ENCODE data around the gene TF.
"Not testable (repeated sequence)": the region's sequence is repeated elsewhere in the genome, so short reads cannot be mapped to it uniquely, and the experiment has no call there.

Gene TF

DNA sequence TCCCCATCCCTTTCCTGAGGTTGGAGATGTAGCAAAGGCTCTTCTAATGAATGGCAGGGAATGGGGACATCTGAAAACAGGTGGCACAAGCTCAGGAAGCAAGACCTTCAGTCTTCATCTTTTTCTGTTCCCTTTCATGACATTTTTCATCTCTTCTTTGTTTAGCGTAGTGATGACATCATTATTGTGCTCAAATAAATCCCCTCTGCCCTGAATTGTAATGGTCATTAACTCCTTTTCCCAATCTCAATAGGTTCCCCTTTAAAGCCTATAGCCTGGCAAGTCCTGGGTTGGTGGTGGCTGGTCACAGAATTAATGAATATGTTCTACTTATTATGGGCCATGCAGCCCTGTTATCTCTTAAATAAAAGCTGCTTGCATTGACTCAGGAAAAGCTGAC lies 21.4 kb downstream of the TF start:
- DNase-seq, result no peak

DNA sequence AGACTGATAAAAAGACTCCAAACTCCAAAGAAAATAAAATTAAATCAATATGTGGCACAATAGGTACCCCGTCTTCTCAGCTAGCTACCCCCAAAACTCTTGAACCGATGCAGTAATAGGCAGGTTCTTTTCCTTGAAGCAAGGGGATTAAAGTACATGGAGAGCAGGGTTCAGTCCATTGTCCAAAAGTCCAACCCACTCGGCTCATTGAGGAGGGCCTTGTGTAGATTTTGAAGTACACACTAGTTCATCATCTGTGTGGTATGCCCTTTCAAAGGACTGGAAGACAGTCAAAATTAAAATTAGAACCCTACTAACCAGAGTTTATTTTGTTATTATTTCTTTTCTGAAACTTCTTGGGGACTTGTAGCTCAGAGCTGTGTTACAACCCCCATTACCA lies 23.3 kb downstream of the TF start:
- DNase-seq, result no peak

DNA sequence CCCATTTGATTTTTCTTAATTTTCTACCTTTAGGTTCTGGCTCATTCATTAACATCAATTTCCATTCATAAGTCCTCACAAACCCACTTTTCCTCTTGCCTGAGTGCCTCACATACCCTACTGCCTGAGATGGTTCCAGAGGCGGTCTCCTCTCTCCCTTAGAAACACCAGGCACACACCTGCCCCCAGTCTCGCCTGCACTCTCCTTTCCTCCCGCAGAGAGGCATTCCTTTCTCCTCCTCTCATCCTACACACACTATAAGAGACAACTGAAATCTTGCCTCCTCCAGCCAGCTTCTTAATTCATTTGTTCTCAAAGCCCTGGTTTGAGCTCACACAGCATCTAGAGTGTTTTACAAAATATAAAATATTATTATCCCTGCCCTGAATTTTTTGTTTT lies 27.5 kb downstream of the TF start:
- DNase-seq, result no peak

DNA sequence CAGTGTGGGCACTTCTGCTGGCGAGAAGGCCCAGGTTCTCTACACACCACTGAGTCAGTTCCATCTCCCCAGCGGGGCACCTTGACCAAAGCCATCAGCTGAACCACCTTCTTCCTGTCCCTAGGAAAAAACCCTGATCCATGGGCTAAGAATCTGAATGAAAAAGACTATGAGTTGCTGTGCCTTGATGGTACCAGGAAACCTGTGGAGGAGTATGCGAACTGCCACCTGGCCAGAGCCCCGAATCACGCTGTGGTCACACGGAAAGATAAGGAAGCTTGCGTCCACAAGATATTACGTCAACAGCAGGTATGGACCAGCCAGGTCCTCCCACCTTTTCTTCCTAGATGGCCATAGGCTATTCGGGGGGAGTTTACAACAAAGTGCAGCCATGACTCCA lies 29.1 kb downstream of the TF start:
- no peak for DNase-seq

DNA sequence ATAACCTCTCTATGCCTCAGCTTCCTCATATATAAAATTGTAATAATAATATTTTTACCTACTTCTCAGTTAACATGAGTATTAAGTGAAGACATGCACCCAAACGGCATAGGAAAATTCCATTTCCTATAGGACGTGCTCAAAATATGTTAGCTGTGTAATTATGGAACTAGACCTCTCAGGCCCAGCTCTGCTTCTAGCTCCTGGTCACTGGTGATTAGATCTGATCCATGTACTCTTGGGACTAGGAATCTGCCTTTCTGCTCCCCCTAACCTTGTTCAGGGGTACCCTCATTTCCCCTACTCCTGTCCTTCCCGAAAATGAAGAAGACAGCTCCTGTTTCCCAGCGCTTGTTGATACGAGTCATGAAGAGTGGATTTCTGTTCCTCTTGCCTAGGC lies 29.6 kb downstream of the TF start:
- no peak for DNase-seq

DNA sequence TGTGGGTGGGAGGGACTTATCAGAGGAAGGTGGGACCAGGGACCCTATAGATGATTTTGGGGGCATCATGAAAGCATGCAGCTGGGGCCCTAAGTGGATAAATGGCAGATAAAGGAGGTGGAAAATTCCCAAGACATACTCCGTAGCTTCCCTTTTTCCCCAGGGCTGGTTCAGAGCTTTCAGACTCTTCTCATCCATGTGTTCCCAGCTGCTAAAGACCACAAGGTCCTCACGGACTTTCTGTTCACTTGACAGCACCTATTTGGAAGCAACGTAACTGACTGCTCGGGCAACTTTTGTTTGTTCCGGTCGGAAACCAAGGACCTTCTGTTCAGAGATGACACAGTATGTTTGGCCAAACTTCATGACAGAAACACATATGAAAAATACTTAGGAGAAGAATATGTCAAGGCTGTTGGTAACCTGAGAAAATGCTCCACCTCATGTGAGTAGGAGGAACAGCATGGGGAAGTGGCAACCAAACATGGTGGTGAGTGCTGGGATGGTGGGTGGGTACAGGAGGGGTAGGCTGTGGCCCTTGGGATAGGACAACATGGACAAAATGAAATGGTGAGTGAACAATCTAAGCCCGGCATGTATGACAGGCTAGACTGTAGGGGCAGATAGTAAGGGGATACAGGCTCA lies 30.7 kb downstream of the TF start:
- DNase-seq, result no peak

DNA sequence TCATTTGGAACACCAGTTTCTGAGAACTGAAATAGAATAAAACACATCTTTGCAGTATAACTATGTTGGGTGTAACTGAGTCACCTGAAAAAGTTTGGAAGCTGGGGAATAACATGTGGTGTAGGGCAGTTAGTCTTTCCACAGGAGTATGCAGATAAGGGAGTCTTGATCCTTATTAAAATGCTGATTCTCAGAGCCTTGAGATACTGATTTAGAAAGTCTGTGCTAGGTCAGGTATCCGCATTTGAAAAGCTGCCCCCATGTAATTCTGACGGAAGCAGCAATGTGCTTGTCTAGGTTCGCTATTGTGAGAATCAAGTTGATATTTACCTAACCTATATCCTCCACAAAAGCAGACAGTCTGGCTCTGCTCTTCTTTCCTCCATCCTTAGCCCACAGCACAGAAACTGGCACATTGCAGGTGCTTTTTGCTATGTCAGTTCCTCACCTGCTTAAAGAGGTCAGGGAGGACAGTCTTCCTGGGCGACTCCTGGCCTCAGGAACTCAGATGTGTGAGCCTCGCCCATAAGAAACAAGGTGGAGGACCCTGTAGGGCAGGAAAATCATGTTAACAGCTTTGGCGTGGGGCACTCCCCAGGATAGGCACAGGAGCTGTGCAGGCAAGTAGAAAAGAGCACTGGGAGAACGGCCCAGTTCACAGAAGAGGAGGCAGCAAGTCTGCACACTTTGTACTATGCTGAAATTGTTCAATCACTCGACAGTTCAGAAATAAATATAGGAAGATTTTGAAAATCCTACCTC lies 31.8 kb downstream of the TF start:
- no peak for DNase-seq

DNA sequence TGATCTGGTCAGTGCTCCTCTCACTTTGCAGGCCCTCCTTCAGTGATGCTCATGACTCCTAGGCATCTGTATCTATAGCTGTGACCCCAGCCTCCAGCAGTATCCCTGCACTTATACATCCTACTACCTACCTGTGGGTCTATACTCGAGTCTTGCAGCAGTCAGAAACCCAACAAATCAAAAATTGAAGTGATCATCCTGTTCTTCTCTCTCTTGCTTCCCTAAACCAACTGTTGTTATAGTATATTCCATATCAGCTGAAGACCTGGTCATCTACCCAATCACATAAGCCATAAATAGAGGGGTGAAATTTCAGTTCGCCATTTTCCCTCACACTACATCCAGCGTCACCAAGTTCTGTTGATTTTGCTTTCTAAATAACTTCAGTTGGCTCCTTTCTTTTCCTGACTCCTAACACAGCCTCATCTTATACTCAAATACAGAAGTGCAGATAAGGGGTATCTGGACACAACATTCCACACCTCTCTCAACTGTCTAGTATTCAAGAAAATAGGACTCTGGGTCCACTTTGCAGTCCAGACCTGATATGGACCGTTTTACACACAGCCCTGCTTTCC lies 33.5 kb downstream of the TF start:
- DNase-seq, result no peak

DNA sequence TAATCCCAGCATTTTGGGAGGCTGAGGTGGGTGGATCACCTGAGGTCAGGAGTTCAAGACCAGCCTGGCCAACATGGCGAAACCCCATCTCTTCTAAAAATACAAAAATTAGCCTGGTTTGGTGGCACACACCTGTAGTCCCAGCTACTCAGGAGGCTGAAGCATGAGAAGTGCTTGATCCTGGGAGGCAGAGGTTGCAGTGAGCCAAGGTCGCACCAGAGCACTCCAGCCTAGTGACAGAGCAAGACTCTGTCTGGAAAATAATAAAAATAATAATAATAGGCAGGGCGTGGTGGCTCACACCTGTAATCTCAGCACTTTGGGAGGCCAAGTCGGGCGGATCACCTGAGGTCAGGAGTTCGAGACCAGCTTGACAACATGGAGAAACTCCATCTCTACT lies 34.6 kb downstream of the TF start:
- DNase-seq, result not testable (repeated sequence)

DNA sequence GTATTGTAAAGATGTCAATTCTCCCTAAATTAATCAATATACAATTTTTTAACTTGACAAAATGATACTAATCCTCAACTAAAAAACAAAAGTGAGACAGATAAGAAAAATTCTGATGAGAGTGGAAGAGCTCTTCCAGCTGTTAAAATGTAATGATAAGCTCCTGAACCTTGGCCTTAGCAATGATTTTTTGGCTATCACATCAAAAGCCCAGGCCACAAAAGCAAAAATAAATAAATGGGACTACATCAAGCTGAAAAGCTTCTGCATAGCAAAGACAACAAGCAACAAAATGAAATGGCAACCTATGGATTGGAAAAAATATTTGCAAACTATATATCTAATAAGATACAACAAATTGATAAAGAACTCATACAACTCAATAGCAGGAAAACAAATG lies 35.4 kb downstream of the TF start:
- DNase-seq, result no peak

DNA sequence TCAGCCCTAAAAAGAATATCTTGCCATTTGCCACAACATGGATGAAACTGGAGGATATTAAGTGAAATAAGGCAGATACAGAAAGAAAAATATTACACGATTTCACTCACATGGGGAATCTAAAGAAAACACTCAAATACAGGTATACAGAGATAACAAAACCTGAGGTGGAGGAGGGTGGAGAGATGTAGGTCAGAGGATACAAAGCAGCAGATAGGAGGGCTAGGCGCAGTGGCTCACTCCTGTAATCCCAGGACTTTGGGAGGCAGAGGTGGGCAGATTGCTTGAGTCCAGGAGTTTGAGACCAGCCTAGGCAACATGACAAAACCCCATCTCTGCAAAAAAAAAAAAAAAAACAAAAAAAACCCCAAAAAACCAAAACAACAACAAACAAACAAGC lies 36.3 kb downstream of the TF start:
- DNase-seq, result no peak

DNA sequence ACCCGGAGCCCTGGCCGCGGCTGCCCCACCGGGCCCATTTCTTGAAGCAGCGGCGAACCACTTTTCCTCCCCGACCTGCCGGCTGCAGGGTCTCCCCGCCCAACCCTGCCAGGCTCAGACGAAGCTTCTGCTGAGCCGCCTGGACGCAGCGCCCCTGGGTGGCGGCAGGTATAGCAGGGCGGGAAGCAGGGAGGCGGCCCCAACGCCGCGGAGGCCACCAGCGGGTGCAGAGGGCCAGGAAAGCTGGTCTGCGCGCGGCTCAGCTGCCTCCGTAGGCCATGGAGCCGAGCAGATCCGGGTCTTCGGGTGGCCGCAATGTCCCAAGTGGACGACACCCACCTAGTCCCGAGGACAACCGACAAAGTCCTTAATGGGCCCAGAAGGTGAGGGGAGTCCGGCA lies 37.6 kb downstream of the TF start:
- no peak for DNase-seq

DNA sequence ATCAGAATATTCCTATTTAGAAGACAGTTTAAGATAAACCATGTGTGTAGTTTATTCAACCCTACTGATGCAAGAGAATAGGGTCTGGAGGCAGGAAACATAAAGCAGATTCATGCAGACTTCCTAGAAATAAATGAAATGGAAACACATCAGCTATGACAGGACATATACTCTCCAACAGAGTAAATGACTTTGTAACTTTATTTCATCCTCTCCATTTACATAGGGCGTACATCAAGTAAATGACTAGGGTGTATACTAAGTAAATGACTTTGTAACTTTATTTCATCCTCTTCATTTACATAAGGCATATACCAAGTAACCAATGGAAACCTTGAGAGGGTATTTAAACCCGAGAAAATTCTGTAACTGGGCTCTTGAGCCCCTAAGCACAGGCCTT lies 41.8 kb downstream of the TF start:
- no peak for DNase-seq

DNA sequence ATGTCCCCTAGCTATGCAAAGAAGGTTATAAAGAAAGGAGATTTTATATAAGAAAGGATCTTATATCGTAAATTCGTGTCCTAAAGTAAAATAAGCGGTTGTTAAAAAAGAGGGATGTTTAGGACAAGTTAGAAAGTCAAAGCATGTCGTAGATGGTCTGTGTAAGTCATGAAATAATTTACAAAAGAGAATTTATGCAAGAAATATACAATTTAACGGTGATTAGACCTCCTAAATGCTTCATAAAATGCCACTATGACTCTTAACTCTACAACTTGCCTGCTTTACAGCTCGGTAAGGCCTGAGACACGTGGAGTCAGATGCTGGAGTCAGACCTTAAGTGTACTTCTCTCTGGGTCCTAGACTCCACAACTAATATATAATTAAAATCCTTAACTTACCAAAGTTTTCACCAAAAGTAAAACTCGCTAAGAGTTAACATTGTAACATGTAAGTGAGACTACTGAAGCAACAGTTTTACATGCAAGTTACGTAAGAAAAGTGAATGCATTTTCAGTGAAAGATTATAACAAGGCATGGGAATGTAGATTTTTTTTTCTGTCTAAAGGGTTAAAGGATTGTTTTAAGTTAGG lies 46.1 kb downstream of the TF start:
- no peak for DNase-seq

DNA sequence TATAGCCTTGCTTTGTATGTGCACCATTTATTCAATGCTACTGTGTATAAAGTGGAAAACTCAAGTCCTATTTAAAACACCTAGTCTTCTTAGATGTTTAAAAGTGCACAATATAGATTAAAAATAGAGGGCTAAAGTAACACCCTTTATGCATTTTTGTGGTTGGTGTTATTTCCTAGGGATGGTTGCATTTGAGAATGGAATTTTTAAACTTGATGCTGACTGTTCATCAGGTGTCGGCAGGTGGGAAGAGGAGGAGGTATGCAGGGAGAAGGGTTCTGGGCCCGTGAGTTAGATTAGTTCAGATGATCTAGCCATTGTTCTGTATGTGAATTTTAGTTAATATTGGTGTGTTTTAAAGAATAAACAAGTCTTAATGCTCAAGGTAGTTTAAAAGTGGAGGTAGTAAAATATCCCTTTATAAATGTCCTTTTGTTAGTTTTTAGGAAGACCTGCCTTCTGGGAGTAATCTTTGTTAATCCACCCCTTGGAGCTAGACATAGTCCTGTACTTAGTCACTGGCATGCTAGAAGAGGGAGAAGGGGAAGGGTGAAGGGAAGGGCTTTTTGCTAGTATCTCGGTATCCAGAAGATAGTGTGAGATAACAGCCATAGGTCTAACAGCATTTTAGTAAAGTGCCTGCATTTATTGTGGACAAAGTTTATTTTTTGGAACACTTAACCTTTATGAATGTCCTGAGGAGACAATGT lies 51.4 kb downstream of the TF start:
- DNase-seq, result no peak

DNA sequence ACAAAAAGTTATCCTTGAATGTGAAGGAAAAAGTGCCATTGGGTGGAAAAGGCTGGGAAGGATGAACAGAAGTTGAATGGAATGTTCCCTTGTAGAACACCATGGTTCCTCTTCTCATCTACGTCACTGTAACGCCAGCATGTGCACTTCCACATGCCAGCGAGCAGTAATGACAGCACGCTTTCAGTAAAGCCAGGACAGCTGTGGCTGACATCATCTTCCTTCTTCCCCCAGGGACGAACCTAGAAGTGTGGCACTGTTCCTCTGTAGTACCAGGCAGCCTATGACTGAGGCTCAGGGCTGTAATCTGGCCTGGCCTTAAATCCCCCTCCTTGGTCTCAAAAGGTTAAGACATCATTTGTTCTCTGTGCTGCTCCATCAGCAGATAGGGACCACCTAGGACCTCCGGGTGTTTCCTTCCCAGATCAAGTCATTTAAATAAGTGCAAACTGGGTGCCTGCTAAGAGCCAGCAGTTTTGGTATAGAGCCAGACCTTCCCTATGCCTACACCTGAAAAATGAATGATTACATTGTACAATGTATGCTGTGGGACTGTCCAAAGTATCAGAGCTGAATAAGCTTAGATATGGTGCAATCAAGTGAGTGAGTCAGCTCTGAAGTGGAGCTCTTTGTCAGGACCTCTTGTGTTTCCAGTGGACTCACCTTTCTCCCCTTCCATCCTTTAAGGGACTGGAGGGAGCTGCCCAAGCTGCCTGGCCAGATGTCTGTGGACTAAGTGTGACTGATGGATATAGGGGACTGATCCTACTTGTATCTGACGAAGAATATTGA lies 53.8 kb downstream of the TF start:
- no peak for DNase-seq

DNA sequence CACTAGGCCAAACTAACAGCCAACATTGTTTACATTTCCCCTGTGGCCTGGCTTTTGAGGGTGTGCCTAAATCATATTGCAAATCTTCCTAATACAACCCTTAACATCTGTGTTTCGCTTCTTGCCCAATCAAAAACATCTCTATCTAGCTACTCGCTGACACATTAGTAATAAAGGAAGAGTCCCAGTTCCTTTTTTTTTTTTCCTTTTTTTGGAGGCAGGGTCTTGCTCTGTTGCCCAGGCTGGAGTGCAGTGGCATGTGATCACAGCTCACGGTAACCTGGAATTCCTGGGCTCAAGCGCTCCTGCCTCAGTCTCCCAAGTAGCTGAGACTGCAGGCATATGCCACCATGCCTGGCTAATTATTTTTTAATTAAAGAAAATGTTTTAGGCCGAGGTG lies 57.3 kb downstream of the TF start:
- DNase-seq, result no peak

DNA sequence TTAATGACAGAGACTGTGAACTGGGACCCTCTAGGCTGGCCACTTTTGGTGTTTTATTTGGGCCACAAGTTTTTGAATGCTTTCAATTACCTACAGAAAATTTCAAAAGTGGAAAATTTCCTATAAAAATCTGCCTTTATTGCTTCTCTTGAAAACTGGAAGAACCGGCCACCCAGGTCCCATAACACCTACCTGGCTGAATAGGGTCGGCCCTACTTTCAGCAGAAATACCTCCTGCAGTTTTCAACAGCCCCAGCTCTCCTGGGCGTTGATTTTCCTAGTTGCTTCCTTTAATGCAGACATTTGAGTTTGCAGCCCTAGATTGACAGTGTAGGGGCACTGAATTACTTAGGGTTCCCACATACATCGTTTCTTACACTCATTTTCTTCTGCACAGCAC lies 58.7 kb downstream of the TF start:
- DNase-seq, result no peak

DNA sequence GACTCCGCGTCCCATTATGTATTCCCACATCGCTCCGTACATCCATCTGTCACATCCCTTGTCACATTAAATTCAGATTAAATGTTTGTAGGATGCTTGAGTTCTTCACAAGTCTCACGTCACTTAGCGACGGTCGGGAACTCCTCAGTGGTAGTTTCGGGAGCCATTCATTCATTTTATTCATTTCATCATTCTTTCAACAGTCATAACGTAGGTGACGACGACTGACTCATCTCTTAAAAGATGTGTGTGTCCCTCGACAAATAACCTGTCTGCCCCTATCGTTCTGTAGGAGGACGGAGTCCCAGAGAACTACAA lies 59.1 kb downstream of the TF start:
- no peak for DNase-seq

DNA sequence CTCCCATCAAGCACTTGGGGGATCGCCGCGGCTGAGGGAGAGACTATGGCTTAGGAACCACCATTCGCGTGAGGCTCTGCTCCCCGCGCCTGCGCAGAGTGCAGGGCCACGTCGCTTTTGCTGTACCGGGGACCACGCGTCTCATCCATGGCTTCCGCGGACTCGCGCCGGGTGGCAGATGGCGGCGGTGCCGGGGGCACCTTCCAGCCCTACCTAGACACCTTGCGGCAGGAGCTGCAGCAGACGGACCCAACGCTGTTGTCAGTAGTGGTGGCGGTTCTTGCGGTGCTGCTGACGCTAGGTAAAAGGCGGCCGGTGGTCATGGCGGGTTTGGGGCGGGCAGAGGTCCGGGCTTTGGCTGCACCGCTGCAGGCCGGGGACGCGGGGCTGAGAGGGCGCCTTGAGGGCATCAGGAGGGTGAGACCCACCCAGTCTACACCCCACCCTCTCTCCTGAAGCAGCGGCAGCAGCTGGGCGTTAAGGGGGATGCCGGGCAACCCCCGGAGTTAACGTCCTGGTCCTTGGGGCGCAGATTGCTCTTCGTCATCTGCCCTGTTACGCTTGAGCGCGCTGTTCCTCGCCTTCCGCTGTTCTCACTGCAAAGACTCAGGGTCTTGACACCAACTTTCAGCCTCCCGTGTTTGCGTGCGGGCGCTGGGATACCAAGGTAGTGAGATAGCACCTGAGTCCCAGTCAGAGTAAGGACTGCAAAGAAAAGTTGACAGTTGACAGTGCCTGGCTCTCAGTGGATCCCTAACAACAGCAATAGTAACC lies 59.7 kb downstream of the TF start, which contains the start of gene SRPRB:
TSS of gene SRPRB (plus strand) at position 114 of the 774 bp plus-strand sequence. CDS start at position 148, 34 bp downstream.
- peak; percentile 92 for DNase-seq

DNA sequence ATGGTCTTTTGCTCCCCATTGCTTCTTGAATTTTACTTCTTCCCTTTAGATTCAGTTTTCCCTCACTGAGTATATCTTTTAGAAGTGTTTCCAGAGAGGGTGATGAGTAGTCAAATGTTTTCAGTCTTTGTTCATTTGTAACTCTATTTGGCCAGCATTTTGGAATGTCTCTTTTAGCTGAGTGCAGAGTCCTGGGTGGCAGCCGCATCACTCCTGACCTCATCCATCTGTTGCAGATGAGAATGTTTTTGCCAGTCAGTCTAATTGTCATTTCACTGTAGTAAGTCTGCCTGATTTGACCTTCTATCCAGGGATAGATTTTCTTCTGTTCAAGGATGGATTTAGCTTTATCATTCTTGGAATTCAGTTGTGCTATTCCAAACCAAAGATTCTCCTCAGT lies 66.7 kb downstream of the TF start:
- DNase-seq, result peak; percentile 16

DNA sequence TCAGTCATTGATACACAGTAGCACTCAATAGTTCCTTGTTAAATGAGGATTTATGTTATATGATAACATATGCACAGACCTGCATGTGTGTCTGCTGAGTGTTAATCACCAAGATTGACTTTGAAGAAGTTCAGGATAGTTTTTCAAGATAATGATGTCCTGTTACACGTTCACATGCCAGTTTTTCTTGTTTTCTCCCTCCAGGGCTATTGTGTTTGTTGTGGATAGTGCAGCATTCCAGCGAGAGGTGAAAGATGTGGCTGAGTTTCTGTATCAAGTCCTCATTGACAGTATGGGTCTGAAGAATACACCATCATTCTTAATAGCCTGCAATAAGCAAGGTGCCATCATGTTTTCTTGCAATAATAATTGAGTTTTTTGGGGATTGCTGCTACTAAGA lies 69.2 kb downstream of the TF start:
- DNase-seq, result no peak

All from fibroblast of skin of abdomen (primary cell).